ENCODE measurements around the gene GALNTL6. TPM values are rescaled to one million over a fixed set of nuclear protein-coding genes. Genes with fewer than 3 reads are reported as not detected.

Gene GALNTL6
- total and polyA plus RNA-seq, 2 donors (not counting 1 experiment from before 2014, with no cell fraction given) = 0.99 to 1.1 TPM

- Histone ChIP-seq H3K9ac (ENCODE audit: low read length) (no peak overlapping the region), H3K4me2 (replicated peaks; ENCODE audit: low read depth, low read length, poor library complexity, severe bottlenecking) (no peak overlapping the region), H3K79me2 (ENCODE audit: control insufficient read depth, insufficient read depth, low read length) (no peaks in the 10 kb centered on the region), H3K4me1 (ENCODE audit: control insufficient read depth in 2 of 2, insufficient read depth in 2 of 2, low read length in 2 of 2) (no peaks in the 10 kb centered on the region), H2AFZ (ENCODE audit: insufficient read depth, low read depth, low read length, poor library complexity, severe bottlenecking) (no peak overlapping the region), H3K9me3 (ENCODE audit: control extremely low read depth in 1 of 3, control insufficient read depth in 2 of 3, insufficient read depth in 1 of 3, low read length in 2 of 3) (no peaks in the 10 kb centered on the region), H3K27ac (ENCODE audit: low read length in 2 of 2) (no peak overlapping the region), H3K4me3 (ENCODE audit: control extremely low read depth in 1 of 5, extremely low read depth in 1 of 5, insufficient read depth in 1 of 5, low read depth in 2 of 5, low read length in 4 of 5) (no peak overlapping the region), H4K20me1 (ENCODE audit: control insufficient read depth, insufficient read depth, low read length, poor library complexity, severe bottlenecking) (no peaks in the 10 kb centered on the region), H3K36me3 (replicated peaks in 1 of 2; ENCODE audit: control extremely low read depth in 1 of 2, control insufficient read depth in 1 of 2, extremely low read depth in 1 of 2, insufficient read depth in 2 of 2, low read length in 1 of 2) (no peaks in the 10 kb centered on the region), H3K27me3 (replicated peaks in 1 of 4; ENCODE audit: control extremely low read depth in 1 of 4, control insufficient read depth in 3 of 4, insufficient read depth in 4 of 4, low read length in 3 of 4) (no peaks in the 10 kb centered on the region)
- intact Hi-C loops (cut with micrococcal nuclease) = no loop called here
- CTCF ChIA-PET = no interaction called here
- Mint-ChIP-seq H3K9me3 (ENCODE audit: insufficient read depth) (no peaks in the 10 kb centered on the region), H3K4me1 (no peaks in the 10 kb centered on the region), H3K4me3 (no peak overlapping the region), H3K27me3 (no peaks in the 10 kb centered on the region), H3K27ac (no peak overlapping the region)
- POLR2A ChIA-PET = no interaction called here
- TF ChIP-seq EZH2 (IDR thresholded peaks at IDR 0.05; ENCODE audit: borderline replicate concordance, insufficient read depth, low read depth, low read length, poor library complexity, severe bottlenecking) (no peak), CTCF (IDR thresholded peaks at IDR 0.05) (no peak)
- 88% methylated on average over 1 of the region's 3 CpGs for WGBS (ENCODE audit: insufficient coverage)
- ATAC-seq (ENCODE audit: low read depth) (no peak), DNase-seq (no peak)
These were observed 1061.7 kb downstream of the GALNTL6 start for GRCh38 chr4:172874944-172875343.

- ChIA-PET CTCF (no interaction called here), POLR2A (no interaction called here)
- no peaks in the 10 kb centered on the region for H3K27me3 Mint-ChIP-seq
- TF ChIP-seq CTCF (IDR thresholded peaks at IDR 0.05) = no peak
- no peak for TF ChIP-seq EZH2 (IDR thresholded peaks at IDR 0.05; ENCODE audit: borderline replicate concordance, insufficient read depth, low read depth, low read length, poor library complexity, severe bottlenecking)
- Histone ChIP-seq H3K27ac (ENCODE audit: low read length in 2 of 2) (no peak overlapping the region), H4K20me1 (ENCODE audit: control insufficient read depth, insufficient read depth, low read length, poor library complexity, severe bottlenecking) (no peaks in the 10 kb centered on the region), H3K27me3 (replicated peaks in 1 of 4; ENCODE audit: control extremely low read depth in 1 of 4, control insufficient read depth in 3 of 4, insufficient read depth in 4 of 4, low read length in 3 of 4) (no peaks in the 10 kb centered on the region), H3K4me1 (ENCODE audit: control insufficient read depth in 2 of 2, insufficient read depth in 2 of 2, low read length in 2 of 2) (no peaks in the 10 kb centered on the region), H3K36me3 (replicated peaks in 1 of 2; ENCODE audit: control extremely low read depth in 1 of 2, control insufficient read depth in 1 of 2, extremely low read depth in 1 of 2, insufficient read depth in 2 of 2, low read length in 1 of 2) (no peaks in the 10 kb centered on the region), H3K79me2 (ENCODE audit: control insufficient read depth, insufficient read depth, low read length) (no peaks in the 10 kb centered on the region), H3K9me3 (ENCODE audit: control extremely low read depth in 1 of 3, control insufficient read depth in 2 of 3, insufficient read depth in 1 of 3, low read length in 2 of 3) (no peaks in the 10 kb centered on the region), H2AFZ (ENCODE audit: insufficient read depth, low read depth, low read length, poor library complexity, severe bottlenecking) (no peak overlapping the region), H3K9ac (ENCODE audit: low read length) (no peak overlapping the region), H3K4me2 (replicated peaks; ENCODE audit: low read depth, low read length, poor library complexity, severe bottlenecking) (no peak overlapping the region), H3K4me3 (ENCODE audit: control extremely low read depth in 1 of 5, extremely low read depth in 1 of 5, insufficient read depth in 1 of 5, low read depth in 2 of 5, low read length in 4 of 5) (no peak overlapping the region)
- no CpG with 5 or more reads among the region's 2 CpGs for WGBS (ENCODE audit: insufficient coverage)
- H3K27ac Mint-ChIP-seq = no peak overlapping the region
- intact Hi-C loops (cut with micrococcal nuclease) = no loop called here
- no peaks in the 10 kb centered on the region for H3K9me3 Mint-ChIP-seq (ENCODE audit: insufficient read depth)
- no peaks in the 10 kb centered on the region for H3K4me1 Mint-ChIP-seq
- no peak overlapping the region for H3K4me3 Mint-ChIP-seq
- DNase-seq = no peak
- ATAC-seq (ENCODE audit: low read depth) = no peak
These were observed 1063.2 kb downstream of the GALNTL6 start for GRCh38 chr4:172876394-172876793.
